Effector memory CD4-positive, alpha-beta T cell (primary cell): ENCODE measurements around the gene CHPF2.

ENCODE experiments used
- DNase-seq, 3 donors: peaks; one replicate each; pipeline ENCODE4 v3.0.0-alpha.2; 2020
- H3K27ac ChIP-seq: 2 replicates; pipeline ENCODE4 v1.7.0; 2013; ENCODE audit warnings: mild to moderate bottlenecking, low read length, moderate library complexity; ENCODE audit not compliant: insufficient read depth, poor library complexity, severe bottlenecking
- H3K27me3 ChIP-seq: replicated peaks from 2 replicates; pipeline ENCODE4 v1.7.0; 2013; ENCODE audit warnings: mild to moderate bottlenecking, low read length; ENCODE audit not compliant: insufficient read depth, control insufficient read depth, poor library complexity, severe bottlenecking
- H3K36me3 ChIP-seq: 2 replicates; pipeline ENCODE4 v1.7.0; 2013; ENCODE audit warnings: mild to moderate bottlenecking, low read length, moderate library complexity; ENCODE audit not compliant: control insufficient read depth, insufficient read depth
- H3K4me1 ChIP-seq: 2 replicates; pipeline ENCODE4 v1.7.0; 2013; ENCODE audit warnings: low read length, mild to moderate bottlenecking; ENCODE audit not compliant: control insufficient read depth, insufficient read depth, poor library complexity, severe bottlenecking
- H3K4me3 ChIP-seq: 2 replicates; pipeline ENCODE4 v1.7.0; 2013; ENCODE audit warnings: low read length, low read depth, mild to moderate bottlenecking; ENCODE audit not compliant: insufficient read depth, poor library complexity, severe bottlenecking
- H3K9me3 ChIP-seq: 2 replicates; pipeline ENCODE4 v1.7.0; 2013; ENCODE audit warnings: mild to moderate bottlenecking, low read length, moderate library complexity; ENCODE audit not compliant: control insufficient read depth

The CHPF2 gene

DNA sequence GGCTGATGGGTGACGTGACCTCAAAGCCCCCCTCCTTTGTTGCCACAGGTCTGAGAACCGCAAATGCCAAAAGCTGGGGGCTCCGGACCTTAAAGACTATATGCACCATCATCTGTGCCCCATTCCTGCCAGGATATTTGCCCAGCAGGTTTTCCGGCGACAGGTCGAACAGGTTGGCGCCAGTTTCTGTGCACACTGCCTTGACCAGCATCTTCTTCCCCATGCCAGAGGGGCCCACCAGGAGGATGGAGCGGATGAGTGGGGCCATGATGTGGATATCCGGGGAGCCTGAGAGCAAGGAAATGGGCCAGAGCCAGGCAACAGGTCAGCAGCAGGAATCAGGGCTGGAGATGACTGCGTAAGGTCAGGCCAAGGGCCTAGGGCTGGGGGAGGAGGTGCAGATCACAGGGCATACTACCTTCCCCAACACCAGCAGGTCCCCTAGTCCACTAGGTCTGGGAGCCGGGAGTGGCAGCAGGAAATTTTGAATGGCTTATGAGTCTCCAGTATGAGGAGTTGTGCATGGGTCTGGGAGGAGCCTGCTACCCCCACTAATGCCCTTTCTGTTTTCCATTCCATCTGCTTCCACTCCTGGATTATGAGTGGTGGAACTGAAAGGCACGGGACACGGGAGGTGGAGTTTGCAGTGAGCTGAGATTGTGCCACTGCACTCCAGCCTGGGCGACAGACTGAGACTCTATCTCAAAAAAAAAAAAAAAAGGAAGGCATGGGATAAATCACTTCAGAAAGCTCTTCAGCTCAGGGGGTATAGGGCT lies 38.9 kb upstream of the CHPF2 start:
- no peak for DNase-seq
- Histone ChIP-seq H3K4me3 (no peak overlapping the region), H3K4me1 (peaks cover 8% of the 10 kb centered on the region), H3K36me3 (no peaks in the 10 kb centered on the region), H3K27ac (no peak overlapping the region), H3K27me3 (no peaks in the 10 kb centered on the region), H3K9me3 (no peaks in the 10 kb centered on the region)

DNA sequence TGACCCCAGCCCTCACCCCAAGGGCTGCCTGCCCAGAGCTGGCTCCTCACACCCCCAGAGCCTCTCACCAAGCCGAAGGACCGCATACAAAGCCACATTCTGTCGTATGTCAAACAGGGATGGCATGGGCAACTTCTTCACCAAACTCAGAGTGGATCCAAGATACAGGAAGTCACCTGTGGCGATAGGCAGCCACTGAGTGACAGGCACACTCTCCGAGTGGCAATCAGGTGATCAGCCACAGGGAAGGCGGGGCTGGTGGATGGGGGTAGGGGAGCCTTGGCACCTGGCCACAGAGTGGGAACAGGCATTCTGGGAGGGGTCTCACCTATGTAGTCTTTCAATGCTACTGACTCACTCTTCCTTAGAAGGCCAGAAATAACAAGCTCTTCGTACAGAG lies 38.1 kb upstream of the CHPF2 start:
- no peaks in the 10 kb centered on the region for H3K27me3 ChIP-seq
- H3K27ac ChIP-seq = no peak overlapping the region
- H3K4me3 ChIP-seq = no peak overlapping the region
- H3K36me3 ChIP-seq = no peaks in the 10 kb centered on the region
- H3K9me3 ChIP-seq = no peaks in the 10 kb centered on the region
- H3K4me1 ChIP-seq = peaks cover 8% of the 10 kb centered on the region
- DNase-seq = no peak

DNA sequence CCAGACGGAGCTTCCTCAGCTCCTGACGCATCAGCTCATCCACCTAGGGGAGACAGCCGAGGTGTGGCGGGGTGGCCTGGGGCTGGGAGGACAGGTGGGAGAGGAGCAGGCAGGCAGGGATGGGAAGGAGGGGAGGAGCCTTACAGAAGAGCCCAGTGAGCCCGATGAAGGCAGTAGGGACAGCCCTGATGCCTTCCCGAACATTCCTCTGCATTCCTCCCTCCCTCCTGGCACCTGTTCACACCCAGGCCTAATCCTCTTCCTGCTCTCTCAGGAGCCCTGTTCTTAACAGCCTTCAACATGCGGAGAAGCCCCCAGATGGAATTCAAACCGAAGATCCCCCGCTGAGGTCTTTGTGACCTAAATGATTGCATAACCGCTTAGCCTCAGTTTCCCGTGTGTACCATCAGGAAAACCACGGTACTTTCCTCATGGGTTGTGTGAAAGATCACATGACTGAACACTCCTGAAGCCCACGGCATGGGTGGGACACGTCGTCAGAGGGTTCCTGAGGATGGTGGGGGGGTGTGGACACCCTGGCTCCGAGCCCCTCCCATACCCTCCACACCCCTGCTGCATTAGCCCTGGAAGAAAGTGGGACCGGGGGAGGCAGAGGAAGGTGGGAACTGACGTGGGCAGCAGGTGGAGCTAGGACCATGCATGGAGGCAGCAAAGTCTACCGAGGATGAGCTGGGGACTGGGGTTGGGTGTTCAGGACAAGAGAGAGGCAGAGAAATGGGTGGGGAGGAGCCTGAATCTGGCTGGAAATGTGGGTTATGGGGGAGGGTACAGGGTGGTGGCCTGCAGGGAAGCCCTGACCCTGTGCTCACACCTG lies 36.5 kb upstream of the CHPF2 start:
- Histone ChIP-seq H3K27ac (no peak overlapping the region), H3K36me3 (no peaks in the 10 kb centered on the region), H3K27me3 (no peaks in the 10 kb centered on the region), H3K9me3 (no peaks in the 10 kb centered on the region), H3K4me3 (no peak overlapping the region), H3K4me1 (peaks cover 8% of the 10 kb centered on the region)
- DNase-seq = no peak

DNA sequence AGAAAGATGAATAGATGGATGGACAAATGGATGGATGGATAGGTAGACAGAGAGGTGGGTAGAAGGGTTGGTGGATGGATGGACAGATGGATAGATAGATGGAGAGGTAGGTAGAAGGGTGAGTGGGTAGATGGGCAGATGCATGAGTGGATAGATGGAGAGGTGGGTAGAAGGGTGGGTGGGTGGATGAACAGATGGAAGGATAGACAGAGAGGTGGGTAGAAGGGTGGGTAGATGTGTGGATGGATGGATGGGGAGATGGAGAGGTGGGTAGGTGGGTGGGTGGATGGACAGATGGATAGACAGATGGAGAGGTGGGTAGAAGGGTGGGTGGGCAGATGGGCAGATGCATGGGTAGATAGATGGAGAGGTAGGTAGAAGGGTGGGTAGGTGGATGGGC lies 34.4 kb upstream of the CHPF2 start:
- Histone ChIP-seq H3K9me3 (no peaks in the 10 kb centered on the region), H3K4me1 (peaks cover 8% of the 10 kb centered on the region), H3K36me3 (no peaks in the 10 kb centered on the region), H3K27me3 (no peaks in the 10 kb centered on the region), H3K4me3 (no peak overlapping the region), H3K27ac (no peak overlapping the region)
- no peak for DNase-seq

DNA sequence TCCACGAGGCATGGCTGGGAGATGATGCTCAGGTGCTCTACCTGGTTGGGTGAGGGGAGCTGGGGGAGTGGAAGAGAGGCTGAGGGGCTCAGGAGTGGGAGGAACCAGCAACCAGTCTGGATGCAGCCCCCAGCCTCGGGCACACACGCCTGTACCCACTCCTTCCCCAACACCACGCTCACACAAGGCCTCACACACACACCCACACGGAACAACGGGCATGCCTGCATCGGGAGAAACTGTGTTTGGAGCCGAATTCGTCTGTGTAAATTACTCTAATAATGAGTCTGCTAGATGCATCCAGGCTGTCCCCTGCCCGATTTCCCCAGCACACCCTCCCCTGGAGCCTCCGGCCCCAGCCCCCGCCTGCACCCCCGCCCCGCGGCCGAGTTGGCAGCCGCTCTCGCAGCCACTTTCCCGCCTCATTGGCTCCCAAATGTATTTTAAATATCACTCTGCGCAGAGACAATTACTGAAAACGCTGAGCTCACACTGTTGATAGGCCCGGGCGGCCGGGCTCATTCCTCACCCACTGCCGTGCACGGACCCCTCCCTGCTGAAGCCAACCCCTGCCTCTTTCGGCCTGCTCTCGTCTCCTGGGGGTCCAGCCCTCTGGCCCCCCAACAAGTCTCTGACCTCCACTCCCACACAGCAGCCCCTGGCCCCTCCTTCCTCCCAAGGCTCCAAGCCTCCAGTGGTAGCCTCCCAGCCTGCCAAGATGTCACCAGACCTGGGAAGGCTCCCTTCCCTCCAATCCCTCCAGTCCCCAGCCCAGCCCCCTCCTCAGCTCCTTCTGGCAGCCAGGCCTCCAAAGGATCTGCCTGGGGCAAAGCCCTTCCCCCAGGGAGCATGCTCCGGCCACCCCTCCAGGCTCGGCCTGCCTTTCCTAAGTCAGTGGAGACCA lies 33.1 kb upstream of the CHPF2 start:
- no peak for DNase-seq
- no peaks in the 10 kb centered on the region for H3K36me3 ChIP-seq
- no peaks in the 10 kb centered on the region for H3K27me3 ChIP-seq
- H3K27ac ChIP-seq = no peak overlapping the region
- H3K9me3 ChIP-seq = no peaks in the 10 kb centered on the region
- H3K4me1 ChIP-seq = peaks cover 6% of the 10 kb centered on the region
- H3K4me3 ChIP-seq = no peak overlapping the region

DNA sequence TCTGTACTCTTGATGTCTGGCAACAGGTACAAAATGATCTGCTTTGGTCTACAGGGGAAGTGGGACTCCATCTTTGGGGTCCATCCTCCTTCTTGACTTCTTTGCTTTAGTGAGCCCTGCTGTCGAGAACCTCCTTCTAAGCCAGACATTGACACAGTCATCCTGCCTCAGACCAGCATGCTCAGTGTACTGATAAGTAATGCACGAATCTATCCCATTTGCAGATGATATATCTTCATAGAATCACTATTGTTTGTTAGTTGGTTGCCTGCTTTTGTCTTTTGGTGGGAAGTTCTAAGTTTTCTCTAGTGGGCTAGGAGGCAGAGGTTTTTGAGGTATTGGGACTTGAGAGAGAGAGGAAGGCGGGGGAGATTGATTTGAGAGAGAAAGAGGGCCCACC lies 30.9 kb upstream of the CHPF2 start:
- Histone ChIP-seq H3K27me3 (no peaks in the 10 kb centered on the region), H3K27ac (no peak overlapping the region), H3K4me3 (no peak overlapping the region), H3K9me3 (no peaks in the 10 kb centered on the region), H3K4me1 (peaks cover 11% of the 10 kb centered on the region), H3K36me3 (no peaks in the 10 kb centered on the region)
- no peak for DNase-seq

DNA sequence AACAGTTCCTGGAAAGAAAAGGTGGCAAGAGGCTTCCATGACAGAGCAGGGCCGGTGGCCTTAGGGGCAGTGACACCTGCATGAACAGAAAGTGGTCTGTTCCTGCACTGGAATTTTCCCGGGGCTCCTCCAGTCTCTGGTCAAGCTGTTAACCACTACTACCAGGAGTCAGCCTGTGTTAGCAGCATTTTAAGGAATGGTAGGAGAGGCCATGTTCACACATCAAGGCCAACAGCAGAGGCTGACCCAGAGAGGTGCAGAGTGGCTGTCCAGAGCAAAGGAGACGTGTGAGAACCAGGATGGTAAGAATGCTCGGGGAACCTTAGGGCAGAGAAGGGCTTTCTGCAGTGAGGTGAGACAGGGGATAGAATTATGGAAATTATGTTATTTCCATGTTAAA lies 30.5 kb upstream of the CHPF2 start:
- Histone ChIP-seq H3K4me1 (peaks cover 14% of the 10 kb centered on the region), H3K36me3 (no peaks in the 10 kb centered on the region), H3K4me3 (no peak overlapping the region), H3K27ac (no peak overlapping the region), H3K9me3 (no peaks in the 10 kb centered on the region), H3K27me3 (no peaks in the 10 kb centered on the region)
- no peak for DNase-seq

DNA sequence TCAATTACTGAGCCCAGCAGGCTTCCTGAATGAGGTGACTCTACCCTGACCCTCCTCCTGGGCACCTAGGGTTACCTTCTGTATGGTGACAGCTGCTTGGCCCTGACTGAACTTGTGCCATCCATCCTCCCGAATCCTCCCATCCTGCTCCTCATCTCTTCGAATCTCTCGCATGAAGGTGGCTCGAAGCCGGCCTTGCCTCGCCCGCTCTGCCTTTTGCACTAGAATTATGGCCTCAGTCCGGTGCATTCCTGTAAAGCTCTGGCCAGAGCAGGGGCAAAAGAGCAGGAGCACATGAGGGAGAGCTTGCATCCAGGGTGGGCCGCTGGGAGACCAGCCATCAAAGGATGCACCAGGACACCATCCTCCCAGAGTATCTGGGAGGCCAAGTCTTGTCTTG lies 29.4 kb upstream of the CHPF2 start:
- Histone ChIP-seq H3K27ac (no peak overlapping the region), H3K4me3 (no peak overlapping the region), H3K27me3 (no peaks in the 10 kb centered on the region), H3K9me3 (no peaks in the 10 kb centered on the region), H3K36me3 (no peaks in the 10 kb centered on the region), H3K4me1 (peaks cover 24% of the 10 kb centered on the region)
- DNase-seq = no peak

DNA sequence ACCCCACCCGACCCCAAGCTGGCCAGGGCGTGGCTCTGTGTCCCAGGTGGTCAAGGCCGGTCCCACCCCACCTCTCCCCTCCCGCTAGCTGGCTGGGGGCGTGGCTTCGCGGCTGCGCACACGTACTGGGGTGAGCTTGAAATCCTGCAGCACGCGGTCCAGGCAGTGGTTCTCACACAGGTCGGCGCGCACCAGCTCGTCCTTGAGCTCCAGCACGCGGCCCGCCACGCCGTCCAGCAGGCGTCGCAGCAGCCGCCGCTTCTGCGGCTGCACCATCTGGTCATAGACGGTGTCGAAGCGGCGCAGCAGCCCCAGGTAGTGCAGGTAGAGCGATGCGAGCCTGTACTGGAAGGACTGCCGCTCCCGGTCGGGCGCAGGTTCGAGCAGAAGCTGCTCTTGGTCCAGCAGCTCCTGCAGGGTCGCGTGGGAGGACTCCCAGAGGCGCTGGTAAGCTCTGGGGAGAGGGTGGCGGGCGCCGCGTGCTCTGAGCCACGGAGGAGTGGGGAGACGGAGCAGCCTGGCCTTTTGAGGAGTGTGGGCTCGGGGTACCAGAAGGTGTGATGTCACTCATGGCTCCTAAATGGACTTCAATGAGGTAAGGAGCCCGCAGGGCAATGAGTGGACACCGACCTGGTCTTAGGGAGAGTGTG lies 27.8 kb upstream of the CHPF2 start:
- no peaks in the 10 kb centered on the region for H3K27me3 ChIP-seq
- H3K4me3 ChIP-seq = no peak overlapping the region
- H3K36me3 ChIP-seq = no peaks in the 10 kb centered on the region
- no peaks in the 10 kb centered on the region for H3K9me3 ChIP-seq
- H3K4me1 ChIP-seq = peaks cover 26% of the 10 kb centered on the region
- H3K27ac ChIP-seq = no peak overlapping the region
- DNase-seq = no peak
